C4-2B (cell line): ENCODE data around the gene HIF1A.

Experiments used
- H3K27ac ChIP-seq: fragments of 450-650 bp; 2 replicates; pipeline ENCODE4 v1.5.1; 2017
- CTCF ChIP-seq: fragments of 450-650 bp; conservative IDR thresholded peaks from 2 replicates; pipeline ENCODE4 v1.5.1; 2017; ENCODE audit warnings: mild to moderate bottlenecking
- ZFX ChIP-seq: fragments of 450-650 bp; IDR thresholded peaks from 2 replicates; pipeline ENCODE4 v1.6.1; 2017

Gene HIF1A

DNA sequence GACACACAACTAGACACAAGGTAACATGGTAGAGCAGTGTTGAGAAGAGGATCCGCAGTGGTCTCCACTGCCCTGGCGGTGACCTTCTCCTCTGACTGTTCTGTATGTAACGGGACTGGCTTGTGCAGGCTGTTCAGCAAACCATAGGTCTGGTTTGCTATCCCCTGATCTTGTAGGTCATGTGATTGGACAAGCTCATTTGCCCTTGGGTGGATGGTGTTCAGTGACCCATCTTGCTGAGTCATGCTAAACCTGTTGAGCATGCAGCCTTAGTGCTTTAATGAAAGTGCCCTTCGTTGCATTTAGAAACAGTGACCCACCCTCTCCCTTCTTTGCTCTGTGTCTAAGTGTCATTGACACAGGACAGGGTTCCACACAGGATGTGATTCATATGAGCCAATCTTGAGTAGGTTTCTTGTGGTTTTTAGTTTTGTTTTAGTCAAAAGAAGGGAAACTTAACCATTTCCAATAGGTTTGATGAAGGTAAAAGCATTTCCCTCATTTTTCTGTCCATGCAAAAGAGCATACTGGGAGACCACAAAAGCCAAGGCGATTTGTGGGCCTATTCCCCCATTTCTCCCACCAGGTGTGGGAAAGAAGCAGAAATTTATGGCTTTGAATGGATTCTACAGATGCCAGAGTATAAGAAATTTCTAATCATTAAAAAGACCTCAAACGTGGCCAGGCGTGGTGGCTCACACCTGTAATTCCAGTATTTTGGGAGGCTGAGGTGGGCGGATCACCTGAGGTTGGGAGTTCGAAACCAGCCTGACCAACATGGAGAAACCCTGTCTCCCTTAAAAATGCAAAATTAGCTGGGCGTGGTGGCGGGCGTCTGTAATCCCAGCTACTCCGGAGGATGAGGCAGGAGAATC is 32.6 kb upstream of the HIF1A start:
- H3K27ac ChIP-seq, result no peak overlapping the region
- TF ChIP-seq CTCF, result no peak
- no peak for TF ChIP-seq ZFX

GRCh38 chr14:61663312-61663979 is 31.9 kb upstream of the HIF1A start:
- no peak overlapping the region for H3K27ac ChIP-seq
- TF ChIP-seq CTCF (no peak), ZFX (no peak)

- no peak for TF ChIP-seq CTCF
- no peak for TF ChIP-seq ZFX
- H3K27ac ChIP-seq, result no peak overlapping the region
These were observed 27.0 kb upstream of the HIF1A start for GRCh38 chr14:61668282-61668681.

- H3K27ac ChIP-seq, result no peak overlapping the region
- TF ChIP-seq CTCF (no peak), ZFX (no peak)
These were observed 24.7 kb upstream of the HIF1A start for GRCh38 chr14:61670576-61670975.

DNA sequence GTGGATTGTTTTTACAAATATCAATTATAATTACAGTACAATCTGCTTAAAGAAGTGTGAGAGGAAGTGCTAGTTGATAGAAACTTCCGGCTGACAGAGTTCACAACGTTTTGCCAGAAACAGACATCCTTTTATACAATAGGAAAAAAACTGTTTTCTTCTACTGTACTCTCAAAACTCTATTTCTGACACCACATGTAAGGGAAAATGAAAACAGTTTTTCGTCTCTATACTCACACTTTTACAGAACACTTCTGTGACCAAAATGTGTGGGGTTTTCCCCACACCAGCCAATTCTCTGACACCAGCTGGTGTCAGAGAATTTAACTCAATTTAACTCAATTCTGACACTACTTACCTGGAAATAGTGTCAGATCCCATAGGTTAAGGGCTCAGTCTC is 24.2 kb upstream of the HIF1A start:
- H3K27ac ChIP-seq, result no peak overlapping the region
- no peak for TF ChIP-seq ZFX
- TF ChIP-seq CTCF, result no peak

DNA sequence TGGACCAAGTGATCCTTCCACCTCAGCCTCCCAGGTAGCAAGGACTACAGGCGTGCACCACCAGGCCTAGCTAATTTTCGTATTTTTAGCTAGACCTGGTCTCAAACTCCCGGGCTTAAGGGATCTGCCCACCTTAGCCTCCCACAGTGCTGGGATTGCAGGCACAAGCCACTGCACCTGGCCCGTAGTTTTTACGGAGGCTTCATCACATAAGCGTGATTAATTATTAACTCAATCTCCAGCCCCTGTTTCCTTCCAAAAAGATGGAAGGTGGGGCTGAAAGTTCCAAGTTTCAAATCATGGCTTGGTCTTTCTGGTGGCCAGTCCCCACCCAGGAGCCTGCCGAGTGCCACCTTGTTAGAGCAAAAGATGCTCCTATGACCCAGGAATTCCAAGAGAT is 22.5 kb upstream of the HIF1A start:
- no peak overlapping the region for H3K27ac ChIP-seq
- TF ChIP-seq CTCF (no peak), ZFX (no peak)

DNA sequence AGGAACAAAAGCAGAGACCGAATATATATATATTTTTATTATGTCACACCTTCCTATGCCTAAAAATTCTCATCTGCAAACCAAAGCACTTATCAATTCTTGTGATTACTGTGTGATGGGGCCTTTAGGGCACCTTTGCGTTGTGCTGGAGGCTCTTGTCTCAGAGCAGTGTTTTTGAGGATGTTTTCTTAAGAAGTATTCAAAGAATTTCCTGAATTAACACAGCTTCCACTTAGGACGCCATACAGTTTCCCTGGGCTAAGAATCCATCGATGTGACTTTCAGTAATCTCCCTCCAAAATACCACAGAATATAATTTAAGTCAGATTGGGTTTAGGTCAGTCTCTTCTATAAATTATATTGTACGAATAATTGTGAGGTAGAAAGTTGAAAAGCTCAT is 22.0 kb upstream of the HIF1A start:
- H3K27ac ChIP-seq, result no peak overlapping the region
- no peak for TF ChIP-seq ZFX
- no peak for TF ChIP-seq CTCF
